ENCODE results near the gene CDH3. TPM values are rescaled to one million over a fixed set of nuclear protein-coding genes. Genes with fewer than 3 reads are reported as not detected.

Gene CDH3
- total RNA-seq, 2 donors from 2014 or later = 79.6 to 88.1 TPM

GRCh38 chr16:68612996-68613395 lies 32.1 kb upstream of the CDH3 start:
- no peaks in the 10 kb centered on the region for H3K4me1 ChIP-seq (ENCODE audit: control insufficient read depth, insufficient read depth, low read length)
- WGBS, 2 experiments (ENCODE audit: insufficient coverage in 1 of 2, insufficient read length in 1 of 2) = 93 to 100% methylated on average over 1 to 3 of the region's 3 CpGs
- H3K36me3 Mint-ChIP-seq (ENCODE audit: low read depth) = no peaks in the 10 kb centered on the region

GRCh38 chr16:68617734-68618133 lies 27.4 kb upstream of the CDH3 start:
- H3K4me1 ChIP-seq (ENCODE audit: control insufficient read depth, insufficient read depth, low read length) = no peaks in the 10 kb centered on the region
- no peak overlapping the region for H3K27ac Mint-ChIP-seq
- H3K36me3 ChIP-seq (ENCODE audit: control insufficient read depth, insufficient read depth, low read length) = no peaks in the 10 kb centered on the region
- no peaks in the 10 kb centered on the region for H3K36me3 Mint-ChIP-seq (ENCODE audit: low read depth)
- H3K9me3 Mint-ChIP-seq = peaks cover 20% of the 10 kb centered on the region
- H3K9me3 ChIP-seq (ENCODE audit: control insufficient read depth, low read length) = peaks cover 14% of the 10 kb centered on the region
- H3K27me3 Mint-ChIP-seq (ENCODE audit: insufficient read depth) = peaks cover 7% of the 10 kb centered on the region
- no peaks in the 10 kb centered on the region for H3K4me1 Mint-ChIP-seq
- WGBS, 2 experiments (ENCODE audit: insufficient coverage in 1 of 2, insufficient read length in 1 of 2) = 94 to 100% methylated on average over 4 to 7 of the region's 7 CpGs
- no peak for TF ChIP-seq CTCF (conservative IDR thresholded peaks at IDR 0.05)
- H3K27me3 ChIP-seq (ENCODE audit: control insufficient read depth, insufficient read depth, low read length, poor library complexity, severe bottlenecking) = no peaks in the 10 kb centered on the region
- DNase-seq = no peak
- H3K4me3 Mint-ChIP-seq = no peak overlapping the region
- H3K27ac ChIP-seq (ENCODE audit: low read depth, low read length) = no peak overlapping the region
- no peak overlapping the region for H3K9ac ChIP-seq (ENCODE audit: extremely low read depth, low read length, poor library complexity, severe bottlenecking)
- H3K4me3 ChIP-seq (ENCODE audit: low read length) = no peak overlapping the region

More at GRCh38 chr16:68612996-68613395, 32.1 kb upstream of the CDH3 start:
- H3K4me3 Mint-ChIP-seq = no peak overlapping the region
- H3K36me3 ChIP-seq (ENCODE audit: control insufficient read depth, insufficient read depth, low read length) = no peaks in the 10 kb centered on the region
- no peak for TF ChIP-seq CTCF (conservative IDR thresholded peaks at IDR 0.05)
- H3K27ac Mint-ChIP-seq = no peak overlapping the region
- H3K9ac ChIP-seq (ENCODE audit: extremely low read depth, low read length, poor library complexity, severe bottlenecking) = no peak overlapping the region
- H3K4me1 Mint-ChIP-seq = no peaks in the 10 kb centered on the region
- no peaks in the 10 kb centered on the region for H3K27me3 ChIP-seq (ENCODE audit: control insufficient read depth, insufficient read depth, low read length, poor library complexity, severe bottlenecking)
- no peak overlapping the region for H3K4me3 ChIP-seq (ENCODE audit: low read length)
- no peak for DNase-seq
- H3K9me3 ChIP-seq (ENCODE audit: control insufficient read depth, low read length) = peaks cover 14% of the 10 kb centered on the region
- peaks cover 23% of the 10 kb centered on the region for H3K9me3 Mint-ChIP-seq
- peaks cover 5% of the 10 kb centered on the region for H3K27me3 Mint-ChIP-seq (ENCODE audit: insufficient read depth)
- H3K27ac ChIP-seq (ENCODE audit: low read depth, low read length) = no peak overlapping the region

GRCh38 chr16:68626557-68626956 lies 18.6 kb upstream of the CDH3 start:
- Mint-ChIP-seq H3K36me3 (ENCODE audit: low read depth) (no peaks in the 10 kb centered on the region), H3K27me3 (ENCODE audit: insufficient read depth) (peaks cover 4% of the 10 kb centered on the region), H3K27ac (no peak overlapping the region), H3K4me3 (no peak overlapping the region), H3K4me1 (peaks cover 10% of the 10 kb centered on the region), H3K9me3 (peaks cover 3% of the 10 kb centered on the region)
- Histone ChIP-seq H3K9me3 (ENCODE audit: control insufficient read depth, low read length) (no peaks in the 10 kb centered on the region), H3K4me1 (ENCODE audit: control insufficient read depth, insufficient read depth, low read length) (no peaks in the 10 kb centered on the region), H3K27ac (ENCODE audit: low read depth, low read length) (no peak overlapping the region), H3K27me3 (ENCODE audit: control insufficient read depth, insufficient read depth, low read length, poor library complexity, severe bottlenecking) (no peaks in the 10 kb centered on the region), H3K36me3 (ENCODE audit: control insufficient read depth, insufficient read depth, low read length) (no peaks in the 10 kb centered on the region), H3K9ac (ENCODE audit: extremely low read depth, low read length, poor library complexity, severe bottlenecking) (no peak overlapping the region), H3K4me3 (ENCODE audit: low read length) (no peak overlapping the region)
- TF ChIP-seq CTCF (conservative IDR thresholded peaks at IDR 0.05) = no peak
- 94% methylated on average over 8 of the region's 8 CpGs for WGBS, 2 experiments (ENCODE audit: insufficient coverage in 1 of 2, insufficient read length in 1 of 2)
- DNase-seq = no peak
